DND-41 (cell line): ENCODE results near the gene ACSL6.

ENCODE experiments used
- ATAC-seq: fragments of 200-7000 bp; cut with Tn5 transposase; 3 replicates; pipeline ENCODE4 v1.9.1; 2021; ENCODE audit warnings: low read depth; ENCODE audit not compliant: insufficient read depth
- DNase-seq: peaks from one replicate; pipeline ENCODE4 v3.0.0-alpha.2; 2020
- H2AFZ ChIP-seq: 2 replicates; pipeline ENCODE4 v1.6.0; 2012; ENCODE audit warnings: low read depth, low read length
- H3K27ac ChIP-seq: 2 replicates; pipeline ENCODE4 v1.5.1; 2012; ENCODE audit warnings: low read length, inconsistent platforms
- H3K27me3 ChIP-seq: fragments of 200-600 bp; sonication (generic); 2 replicates; pipeline ENCODE4 v1.6.0; 2012; ENCODE audit warnings: low read length, mild to moderate bottlenecking, inconsistent platforms; ENCODE audit not compliant: insufficient read depth, poor library complexity
- H3K36me3 ChIP-seq: 2 replicates; pipeline ENCODE4 v1.5.1; 2012; ENCODE audit warnings: low read length, inconsistent platforms; ENCODE audit not compliant: insufficient read depth
- H3K4me1 ChIP-seq: 2 replicates; pipeline ENCODE4 v1.5.1; 2012; ENCODE audit warnings: mild to moderate bottlenecking, low read length; ENCODE audit not compliant: insufficient read depth
- H3K4me2 ChIP-seq: 2 replicates; pipeline ENCODE4 v1.6.0; 2012; ENCODE audit warnings: mild to moderate bottlenecking, moderate library complexity, low read length, inconsistent platforms; ENCODE audit not compliant: insufficient read depth
- H3K4me3 ChIP-seq, 2 experiments: fragments of 200-600 bp in 1 of 2; shearing (Covaris generic) in 1 of 2; 2 replicates each; pipeline ENCODE4 v1.5.1; 2012 to 2016; ENCODE audit warnings: inconsistent platforms in 2 of 2, low read length in 2 of 2, mild to moderate bottlenecking in 2 of 2, low read depth in 1 of 2, moderate library complexity in 1 of 2
- H3K79me2 ChIP-seq: 2 replicates; pipeline ENCODE4 v1.6.0; 2012; ENCODE audit warnings: low read length, inconsistent platforms; ENCODE audit not compliant: insufficient read depth
- H3K9ac ChIP-seq: 2 replicates; pipeline ENCODE4 v1.6.0; 2012; ENCODE audit warnings: low read depth, mild to moderate bottlenecking, inconsistent platforms, low read length, moderate library complexity
- H3K9me3 ChIP-seq: 2 replicates; pipeline ENCODE4 v1.5.1; 2012; ENCODE audit warnings: low read length, moderate library complexity, mild to moderate bottlenecking, inconsistent platforms; ENCODE audit not compliant: insufficient read depth, severe bottlenecking
- H4K20me1 ChIP-seq: 2 replicates; pipeline ENCODE4 v1.6.0; 2012; ENCODE audit warnings: low read length; ENCODE audit not compliant: insufficient read depth
- EZH2 ChIP-seq: IDR thresholded peaks from 3 replicates; pipeline ENCODE4 v1.6.1; 2012; ENCODE audit warnings: borderline replicate concordance, low read depth, mild to moderate bottlenecking, moderate library complexity, low read length, inconsistent platforms; ENCODE audit not compliant: severe bottlenecking
- TF ChIP-seq, protein P1 (sequence below): IDR thresholded peaks from 2 replicates; pipeline ENCODE4 v1.5.1; 2012; ENCODE audit warnings: borderline replicate concordance, low read length, moderate library complexity, mild to moderate bottlenecking; ENCODE audit not compliant: poor library complexity, severe bottlenecking; ENCODE audit errors: extremely low read depth

ACSL6 gene

DNA sequence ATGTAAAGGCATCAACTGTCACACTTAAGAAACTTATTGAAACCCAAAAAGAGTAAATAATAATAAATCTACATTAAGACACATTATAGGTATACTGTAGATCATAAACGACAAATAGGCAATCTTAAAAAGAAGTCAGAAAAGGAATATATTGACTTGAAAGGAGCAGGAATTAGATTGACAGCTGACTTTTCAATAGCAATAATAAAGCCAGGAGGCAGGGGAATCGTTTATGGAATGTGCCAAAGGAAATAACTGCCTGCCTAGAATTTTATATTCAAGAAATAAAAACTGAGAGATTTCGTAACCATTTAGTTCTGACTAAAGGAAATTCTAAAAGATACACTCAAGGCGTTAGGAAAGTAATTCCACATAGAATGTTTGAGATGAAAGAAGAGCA lies 21.7 kb upstream of the ACSL6 start:
- Histone ChIP-seq H2AFZ (no peak overlapping the region), H3K27ac (no peak overlapping the region), H3K27me3 (peaks cover 6% of the 10 kb centered on the region), H3K4me3 (no peak overlapping the region), H3K9ac (no peak overlapping the region), H3K4me2 (no peak overlapping the region), H3K36me3 (no peaks in the 10 kb centered on the region), H3K4me1 (no peaks in the 10 kb centered on the region), H3K9me3 (no peaks in the 10 kb centered on the region), H3K79me2 (no peaks in the 10 kb centered on the region), H4K20me1 (no peaks in the 10 kb centered on the region)
- TF ChIP-seq, protein P1, sequence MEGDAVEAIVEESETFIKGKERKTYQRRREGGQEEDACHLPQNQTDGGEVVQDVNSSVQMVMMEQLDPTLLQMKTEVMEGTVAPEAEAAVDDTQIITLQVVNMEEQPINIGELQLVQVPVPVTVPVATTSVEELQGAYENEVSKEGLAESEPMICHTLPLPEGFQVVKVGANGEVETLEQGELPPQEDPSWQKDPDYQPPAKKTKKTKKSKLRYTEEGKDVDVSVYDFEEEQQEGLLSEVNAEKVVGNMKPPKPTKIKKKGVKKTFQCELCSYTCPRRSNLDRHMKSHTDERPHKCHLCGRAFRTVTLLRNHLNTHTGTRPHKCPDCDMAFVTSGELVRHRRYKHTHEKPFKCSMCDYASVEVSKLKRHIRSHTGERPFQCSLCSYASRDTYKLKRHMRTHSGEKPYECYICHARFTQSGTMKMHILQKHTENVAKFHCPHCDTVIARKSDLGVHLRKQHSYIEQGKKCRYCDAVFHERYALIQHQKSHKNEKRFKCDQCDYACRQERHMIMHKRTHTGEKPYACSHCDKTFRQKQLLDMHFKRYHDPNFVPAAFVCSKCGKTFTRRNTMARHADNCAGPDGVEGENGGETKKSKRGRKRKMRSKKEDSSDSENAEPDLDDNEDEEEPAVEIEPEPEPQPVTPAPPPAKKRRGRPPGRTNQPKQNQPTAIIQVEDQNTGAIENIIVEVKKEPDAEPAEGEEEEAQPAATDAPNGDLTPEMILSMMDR, result no peak
- no peak for TF ChIP-seq EZH2
- DNase-seq, result no peak
- no peak for ATAC-seq

DNA sequence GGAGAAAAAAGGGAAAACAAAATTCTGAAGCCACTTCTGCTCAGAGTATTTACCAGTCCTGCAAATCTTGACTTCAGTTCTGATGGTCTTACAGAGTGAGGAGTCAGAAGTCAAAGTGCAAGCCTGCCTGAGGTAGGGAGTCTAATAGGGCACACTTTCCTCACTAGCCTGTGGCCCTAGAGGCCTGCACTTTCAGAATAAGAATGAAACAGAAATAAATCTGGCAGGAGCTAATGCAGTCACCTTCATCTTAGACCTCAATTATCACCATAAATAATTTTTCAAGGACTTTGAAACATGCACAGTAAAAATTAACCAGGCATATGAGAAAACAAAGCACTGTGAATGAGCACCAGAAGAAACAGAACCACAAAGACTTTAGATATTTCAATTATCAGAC lies 20.7 kb upstream of the ACSL6 start:
- no peak overlapping the region for H3K4me3 ChIP-seq
- H3K27ac ChIP-seq, result no peak overlapping the region
- H3K27me3 ChIP-seq, result peaks cover under 1% of the 10 kb centered on the region
- TF ChIP-seq, protein P1, result no peak
- TF ChIP-seq EZH2, result no peak
- H4K20me1 ChIP-seq, result no peaks in the 10 kb centered on the region
- no peaks in the 10 kb centered on the region for H3K9me3 ChIP-seq
- H2AFZ ChIP-seq, result no peak overlapping the region
- no peaks in the 10 kb centered on the region for H3K4me1 ChIP-seq
- ATAC-seq (no peak), DNase-seq (no peak)
- no peak overlapping the region for H3K9ac ChIP-seq
- H3K79me2 ChIP-seq, result no peaks in the 10 kb centered on the region
- H3K36me3 ChIP-seq, result no peaks in the 10 kb centered on the region
- no peak overlapping the region for H3K4me2 ChIP-seq

DNA sequence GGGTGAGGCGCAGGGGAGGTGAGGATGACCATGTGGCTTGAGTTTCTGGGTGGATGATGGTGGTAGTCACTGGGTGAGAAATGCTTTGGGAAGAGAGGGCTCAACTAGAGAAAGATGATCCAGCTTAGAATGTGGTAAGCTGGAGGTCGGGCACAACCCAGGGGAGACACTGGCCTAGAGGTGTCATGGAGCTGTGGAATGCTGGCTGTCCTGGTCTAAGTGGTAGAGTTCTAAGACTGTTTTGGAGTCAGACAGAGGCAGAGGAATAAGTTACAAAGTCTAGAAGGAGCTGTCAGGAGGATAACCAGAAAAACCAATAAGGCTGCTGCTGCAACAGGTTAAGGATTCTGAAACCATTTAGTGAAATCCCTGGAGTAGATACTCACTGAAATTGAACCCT lies 19.2 kb upstream of the ACSL6 start:
- H3K4me2 ChIP-seq, result no peak overlapping the region
- H3K9ac ChIP-seq, result no peak overlapping the region
- DNase-seq (no peak), ATAC-seq (no peak)
- no peaks in the 10 kb centered on the region for H3K79me2 ChIP-seq
- H4K20me1 ChIP-seq, result no peaks in the 10 kb centered on the region
- H3K27ac ChIP-seq, result no peak overlapping the region
- no peak overlapping the region for H3K4me3 ChIP-seq
- H3K27me3 ChIP-seq, result no peaks in the 10 kb centered on the region
- H3K9me3 ChIP-seq, result no peaks in the 10 kb centered on the region
- no peak overlapping the region for H2AFZ ChIP-seq
- H3K36me3 ChIP-seq, result no peaks in the 10 kb centered on the region
- H3K4me1 ChIP-seq, result no peaks in the 10 kb centered on the region
- TF ChIP-seq EZH2, result no peak
- TF ChIP-seq, protein P1, result no peak
